Stimulated activated naive B cell treated with anti-CD40 and anti-IgM and Interleukin-4, amounts not matched to agents 10 μg/mL and 1 μg/mL and 100 μg/mL, for 72 hours (primary cell): ENCODE results near the gene TWIST2.

ENCODE experiments used
- ATAC-seq, 2 donors: fragments of 150-1000 bp; cut with Tn5 transposase; replicated peaks; 2 replicates each; pipeline ENCODE4 v1.10.0; 2021; ENCODE audit warnings: moderate library complexity in 1 of 2
- DNase-seq: peaks from one replicate; pipeline ENCODE4 v3.0.0; 2021
- H3K27ac Mint-ChIP-seq: one replicate; pipeline ENCODE4 v1.8.0; 2022; ENCODE audit warnings: mild to moderate bottlenecking, mixed read lengths
- H3K27me3 Mint-ChIP-seq, 2 donors: one replicate each; pipeline ENCODE4 v1.8.0; 2022; ENCODE audit warnings: mixed read lengths in 2 of 2
- H3K36me3 Mint-ChIP-seq, 2 donors: one replicate each; pipeline ENCODE4 v1.8.0; 2022; ENCODE audit warnings: mixed read lengths in 2 of 2, mild to moderate bottlenecking in 1 of 2
- H3K4me1 Mint-ChIP-seq, 2 donors: one replicate each; pipeline ENCODE4 v1.8.0; 2022; ENCODE audit warnings: mixed read lengths in 2 of 2, mild to moderate bottlenecking in 1 of 2
- H3K4me3 Mint-ChIP-seq, 2 donors: one replicate each; pipeline ENCODE4 v1.8.0; 2022; ENCODE audit warnings: mild to moderate bottlenecking in 2 of 2, mixed read lengths in 2 of 2, moderate library complexity in 1 of 2
- H3K9me3 Mint-ChIP-seq, 2 donors: one replicate each; pipeline ENCODE4 v1.8.0; 2022; ENCODE audit warnings: mixed read lengths in 2 of 2, mild to moderate bottlenecking in 1 of 2

Gene TWIST2

GRCh38 chr2:238900511-238900910 is 52.6 kb downstream of the TWIST2 start:
- Mint-ChIP-seq H3K36me3 (no peaks in the 10 kb centered on the region), H3K27ac (no peak overlapping the region)
- no peak for ATAC-seq

GRCh38 chr2:238901461-238902057 is 53.7 kb downstream of the TWIST2 start:
- no peak for DNase-seq
- Mint-ChIP-seq H3K4me3 (no peak overlapping the region), H3K36me3 (no peaks in the 10 kb centered on the region), H3K27me3 (peaks cover 5 to 12% of the 10 kb centered on the region in 2 donors), H3K27ac (no peak overlapping the region), H3K4me1 (no peaks in the 10 kb centered on the region), H3K9me3 (peaks cover 4% of the 10 kb centered on the region in 2 donors)
- ATAC-seq, result no peak

More at GRCh38 chr2:238900511-238900910, 52.6 kb downstream of the TWIST2 start:
- Mint-ChIP-seq H3K27me3 (peaks cover 5 to 12% of the 10 kb centered on the region in 2 donors), H3K4me1 (no peaks in the 10 kb centered on the region), H3K9me3 (no peaks in the 10 kb centered on the region), H3K4me3 (no peak overlapping the region)
- no peak for DNase-seq

DNA sequence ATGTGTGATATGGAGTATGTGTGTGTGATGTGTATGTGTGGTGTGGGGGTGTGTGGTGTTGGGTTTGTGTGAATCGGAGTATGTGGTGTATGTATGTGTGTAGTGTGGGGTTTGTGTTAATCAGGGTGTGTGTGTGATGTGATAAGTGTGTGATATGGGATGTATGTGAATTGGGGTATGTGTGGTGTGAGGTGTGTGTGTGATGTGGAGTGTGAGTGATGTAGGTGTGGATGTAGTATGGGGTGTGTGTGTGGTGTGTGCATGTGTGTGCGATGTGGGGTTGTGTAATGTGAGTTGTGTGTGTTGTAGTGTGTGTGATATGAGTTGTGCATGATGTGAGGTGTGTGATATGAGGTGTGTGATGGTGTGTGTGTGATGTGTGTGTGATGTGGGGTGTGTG is 54.4 kb downstream of the TWIST2 start:
- no peak for DNase-seq
- H3K27me3 Mint-ChIP-seq, result peaks cover 2 to 11% of the 10 kb centered on the region in 2 donors
- ATAC-seq, result no peak
- H3K36me3 Mint-ChIP-seq, result no peaks in the 10 kb centered on the region
- no peaks in the 10 kb centered on the region for H3K4me1 Mint-ChIP-seq
- no peak overlapping the region for H3K4me3 Mint-ChIP-seq
- H3K9me3 Mint-ChIP-seq, result peaks cover 4% of the 10 kb centered on the region in 2 donors
- H3K27ac Mint-ChIP-seq, result no peak overlapping the region

DNA sequence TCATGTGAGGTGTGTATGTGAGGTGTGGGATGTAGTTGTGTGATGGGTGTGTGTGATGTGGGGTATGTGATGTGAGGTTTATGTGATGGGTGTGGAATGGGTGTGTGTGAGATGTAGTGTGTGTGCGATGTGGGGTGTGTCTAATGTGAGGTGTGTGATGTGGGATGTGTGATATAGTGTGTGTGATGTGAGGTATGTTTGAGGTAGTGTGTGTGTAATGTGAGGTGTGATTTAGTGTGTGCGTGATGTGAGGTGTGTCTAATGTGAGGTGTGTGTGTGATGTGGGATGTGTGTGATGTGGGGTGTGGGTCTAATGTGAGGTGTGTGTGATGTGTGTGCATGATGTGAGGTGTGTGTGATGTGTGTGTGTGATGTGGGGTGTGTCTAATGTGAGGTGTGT is 55.3 kb downstream of the TWIST2 start:
- Mint-ChIP-seq H3K4me3 (no peak overlapping the region), H3K36me3 (no peaks in the 10 kb centered on the region), H3K27ac (no peak overlapping the region), H3K27me3 (peaks cover 0 to 7% of the 10 kb centered on the region in 2 donors), H3K9me3 (peaks cover 4% of the 10 kb centered on the region in 2 donors), H3K4me1 (no peaks in the 10 kb centered on the region)
- DNase-seq, result no peak
- no peak for ATAC-seq

GRCh38 chr2:238904177-238904576 is 56.3 kb downstream of the TWIST2 start:
- no peak for ATAC-seq
- DNase-seq, result no peak
- H3K9me3 Mint-ChIP-seq, result peaks cover 4% of the 10 kb centered on the region in 2 donors
- peaks cover 0 to 5% of the 10 kb centered on the region in 2 donors for H3K27me3 Mint-ChIP-seq
- H3K4me3 Mint-ChIP-seq, result no peak overlapping the region
- no peak overlapping the region for H3K27ac Mint-ChIP-seq
- no peaks in the 10 kb centered on the region for H3K4me1 Mint-ChIP-seq
- H3K36me3 Mint-ChIP-seq, result no peaks in the 10 kb centered on the region

GRCh38 chr2:238904716-238905115 is 56.8 kb downstream of the TWIST2 start:
- H3K4me1 Mint-ChIP-seq, result no peaks in the 10 kb centered on the region
- H3K27me3 Mint-ChIP-seq, result peaks cover 0 to 4% of the 10 kb centered on the region in 2 donors

GRCh38 chr2:238905224-238905623 is 57.3 kb downstream of the TWIST2 start:
- Mint-ChIP-seq H3K4me3 (no peak overlapping the region), H3K27me3 (peaks cover 0 to 4% of the 10 kb centered on the region in 2 donors), H3K36me3 (no peaks in the 10 kb centered on the region), H3K4me1 (no peaks in the 10 kb centered on the region), H3K9me3 (peaks cover 4% of the 10 kb centered on the region in 2 donors), H3K27ac (no peak overlapping the region)
- no peak for ATAC-seq
- no peak for DNase-seq

More at GRCh38 chr2:238904716-238905115, 56.8 kb downstream of the TWIST2 start:
- ATAC-seq (no peak), DNase-seq (no peak)
- H3K36me3 Mint-ChIP-seq, result no peaks in the 10 kb centered on the region
- H3K4me3 Mint-ChIP-seq, result no peak overlapping the region
- H3K9me3 Mint-ChIP-seq, result peaks cover 4% of the 10 kb centered on the region in 2 donors
- no peak overlapping the region for H3K27ac Mint-ChIP-seq

DNA sequence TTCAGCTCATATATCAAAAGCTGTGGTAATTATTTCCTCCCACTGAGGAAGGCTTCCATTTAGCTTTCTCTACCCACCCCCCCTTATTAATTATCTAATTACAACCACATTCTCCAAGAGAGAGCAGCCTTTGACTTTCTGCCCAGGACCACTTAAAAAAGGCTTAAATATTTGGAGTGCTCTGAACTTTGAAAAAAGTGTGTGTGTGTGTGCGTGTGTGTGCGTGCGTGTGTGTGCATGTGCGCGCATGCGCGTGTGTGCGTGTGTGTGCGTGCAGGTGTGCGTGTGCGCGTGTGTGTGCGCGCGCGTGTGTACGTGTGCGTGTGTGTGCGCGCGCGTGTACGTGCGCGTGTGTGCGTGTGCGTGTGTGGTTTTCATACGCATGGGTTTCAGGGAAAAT is 57.8 kb downstream of the TWIST2 start:
- peaks cover 4% of the 10 kb centered on the region in 2 donors for H3K9me3 Mint-ChIP-seq
- H3K4me1 Mint-ChIP-seq, result no peaks in the 10 kb centered on the region
- no peaks in the 10 kb centered on the region for H3K36me3 Mint-ChIP-seq
- peaks cover 0 to 3% of the 10 kb centered on the region in 2 donors for H3K27me3 Mint-ChIP-seq
- H3K27ac Mint-ChIP-seq, result no peak overlapping the region
- ATAC-seq (no peak), DNase-seq (no peak)
- no peak overlapping the region for H3K4me3 Mint-ChIP-seq

DNA sequence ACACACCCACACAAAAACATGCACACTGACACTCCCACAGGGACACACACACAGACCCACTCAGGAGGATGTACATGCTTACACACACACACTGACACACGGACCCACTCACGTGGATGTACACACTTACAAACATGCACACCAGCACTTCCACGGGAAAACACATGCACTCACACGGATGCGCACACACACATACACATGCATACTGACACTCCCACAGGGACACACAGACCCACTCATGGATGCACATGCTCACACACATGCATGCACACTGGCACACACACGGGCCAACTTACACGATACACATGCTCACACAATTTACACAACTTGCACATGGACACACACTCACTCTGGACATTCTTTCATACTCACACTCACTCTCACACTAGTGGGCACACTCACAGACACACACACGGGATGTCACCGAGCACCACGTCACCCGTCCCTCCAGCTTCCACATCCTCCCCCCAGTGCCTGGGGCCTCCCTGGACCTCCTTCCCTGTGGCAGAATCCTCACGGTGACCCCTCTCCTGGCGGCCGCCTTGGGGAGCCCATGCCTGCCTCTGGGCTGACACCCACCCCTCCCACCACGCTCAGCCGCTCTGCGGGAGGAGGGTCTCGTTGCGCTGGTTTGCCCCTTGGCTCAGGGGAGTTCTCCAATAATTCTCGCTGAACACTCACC is 58.5 kb downstream of the TWIST2 start:
- H3K4me1 Mint-ChIP-seq, result no peaks in the 10 kb centered on the region
- H3K27ac Mint-ChIP-seq, result no peak overlapping the region
- no peaks in the 10 kb centered on the region for H3K27me3 Mint-ChIP-seq
- H3K36me3 Mint-ChIP-seq, result no peaks in the 10 kb centered on the region
- DNase-seq (no peak), ATAC-seq (no peak)
- no peak overlapping the region for H3K4me3 Mint-ChIP-seq
- H3K9me3 Mint-ChIP-seq, result peaks cover 4% of the 10 kb centered on the region in 2 donors

GRCh38 chr2:238906936-238907716 is 59.2 kb downstream of the TWIST2 start:
- H3K4me1 Mint-ChIP-seq, result no peaks in the 10 kb centered on the region
- no peak overlapping the region for H3K4me3 Mint-ChIP-seq
- DNase-seq (no peak), ATAC-seq (no peak)
- no peak overlapping the region for H3K27ac Mint-ChIP-seq
- H3K27me3 Mint-ChIP-seq, result no peaks in the 10 kb centered on the region
- no peaks in the 10 kb centered on the region for H3K36me3 Mint-ChIP-seq
- peaks cover 7 to 8% of the 10 kb centered on the region in 2 donors for H3K9me3 Mint-ChIP-seq

DNA sequence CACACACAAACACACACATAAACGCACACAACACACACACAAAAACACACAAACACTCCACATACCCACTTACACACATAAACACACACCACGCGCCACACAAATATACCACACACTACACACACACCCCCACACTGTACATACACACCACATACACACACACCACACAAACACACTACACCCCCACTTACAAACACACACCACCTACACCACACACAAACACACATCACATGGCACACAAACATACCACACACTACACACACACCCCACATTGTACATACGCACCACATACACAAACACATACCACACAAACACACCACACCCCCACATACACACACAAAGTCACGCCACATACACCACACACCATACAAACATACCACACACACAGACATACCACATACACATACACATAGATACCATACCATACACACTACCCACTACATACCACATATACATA is 59.9 kb downstream of the TWIST2 start:
- ATAC-seq (no peak), DNase-seq (no peak)
- Mint-ChIP-seq H3K27me3 (no peaks in the 10 kb centered on the region), H3K4me1 (no peaks in the 10 kb centered on the region), H3K9me3 (peaks cover 7 to 8% of the 10 kb centered on the region in 2 donors), H3K36me3 (no peaks in the 10 kb centered on the region), H3K4me3 (no peak overlapping the region), H3K27ac (no peak overlapping the region)

DNA sequence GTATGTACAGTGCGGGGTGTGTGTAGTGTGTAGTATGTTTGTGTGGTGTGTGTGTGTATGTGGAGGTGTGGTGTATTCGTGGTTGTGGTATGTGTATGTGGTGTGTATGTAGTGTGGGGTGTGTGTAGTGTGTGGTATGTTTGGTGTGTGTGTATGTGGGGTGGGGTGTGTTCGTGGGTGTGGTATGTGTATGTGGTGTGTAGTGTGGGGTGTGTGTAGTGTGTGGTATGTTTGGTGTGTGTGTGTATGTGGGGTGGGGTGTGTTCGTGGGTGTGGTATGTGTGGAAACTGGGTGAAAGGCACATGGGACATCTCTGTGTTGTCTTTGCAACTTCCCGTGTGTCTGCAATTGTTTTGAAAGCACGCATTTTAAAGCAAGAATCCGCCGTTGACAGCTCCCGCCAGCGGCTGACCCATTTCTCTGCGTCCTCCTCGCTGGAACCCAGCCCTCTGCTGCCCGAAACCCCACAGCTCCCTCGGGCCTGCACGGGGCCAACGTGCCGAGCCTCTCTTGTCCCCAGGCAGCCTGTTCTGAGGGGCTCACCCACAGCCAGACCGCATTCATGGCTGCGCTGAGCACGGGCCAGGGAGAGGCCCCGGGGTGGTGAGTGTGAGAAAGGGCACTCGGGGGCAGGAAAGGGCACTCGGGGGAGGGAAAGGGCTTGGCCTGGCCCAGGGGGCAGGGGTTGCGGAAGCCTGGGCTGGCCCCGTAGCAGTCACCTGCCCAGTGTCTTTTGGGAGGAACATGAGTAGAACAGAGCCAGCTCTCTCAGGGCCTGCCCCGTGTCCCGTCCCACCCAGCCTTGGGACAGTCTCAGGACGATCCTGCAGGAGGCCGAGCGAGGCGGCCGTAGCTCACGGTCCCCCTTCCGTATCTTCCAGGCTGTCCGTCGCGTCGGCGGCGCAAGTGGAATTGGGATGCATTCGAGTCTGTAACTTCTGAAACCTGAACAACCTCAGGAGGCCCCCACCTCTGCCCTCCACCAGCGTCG is 61.4 kb downstream of the TWIST2 start:
- H3K36me3 Mint-ChIP-seq, result no peaks in the 10 kb centered on the region
- no peak for ATAC-seq

DNA sequence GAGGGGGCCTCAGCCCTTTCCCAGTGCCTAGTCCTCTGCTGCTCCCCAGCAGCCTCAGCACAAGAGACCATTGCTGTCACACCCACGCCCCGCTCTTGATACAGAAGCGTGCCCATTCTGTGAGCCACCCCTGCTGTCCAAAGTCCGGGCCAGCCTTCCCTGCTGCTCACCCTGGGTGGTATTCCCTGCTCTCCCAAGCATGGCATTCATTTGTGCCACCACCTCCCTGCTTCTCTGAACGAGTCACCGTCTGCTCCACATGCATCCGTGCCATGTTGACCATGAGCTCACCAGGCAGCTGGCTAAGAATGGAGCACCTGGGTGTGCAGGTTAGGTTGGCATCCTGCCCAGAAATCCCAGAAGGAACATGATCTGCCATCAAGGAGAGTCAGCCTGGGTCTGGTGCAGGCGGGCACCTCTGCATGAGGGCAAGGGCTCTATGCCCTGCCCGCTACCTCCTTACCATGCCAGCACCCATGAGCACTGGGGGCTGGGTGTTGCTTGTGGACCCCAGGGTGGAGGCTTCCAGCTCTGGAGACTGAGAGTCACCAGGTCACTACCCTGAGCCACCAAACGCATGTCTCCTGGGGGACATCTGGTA is 63.0 kb downstream of the TWIST2 start:
- DNase-seq, result no peak
- ATAC-seq, result no peak
- H3K4me3 Mint-ChIP-seq, result no peak overlapping the region
- H3K4me1 Mint-ChIP-seq, result no peaks in the 10 kb centered on the region
- no peaks in the 10 kb centered on the region for H3K36me3 Mint-ChIP-seq
- peaks cover 0 to 5% of the 10 kb centered on the region in 2 donors for H3K27me3 Mint-ChIP-seq
- H3K27ac Mint-ChIP-seq, result no peak overlapping the region
- peaks cover 7 to 8% of the 10 kb centered on the region in 2 donors for H3K9me3 Mint-ChIP-seq

More for the DNA sequence above, 61.4 kb downstream of the TWIST2 start:
- DNase-seq, result no peak
- Mint-ChIP-seq H3K27me3 (no peaks in the 10 kb centered on the region), H3K4me1 (no peaks in the 10 kb centered on the region), H3K9me3 (peaks cover 7 to 8% of the 10 kb centered on the region in 2 donors), H3K27ac (no peak overlapping the region), H3K4me3 (no peak overlapping the region)
